Thyroid gland (tissue), 4 donors: Measurements from ENCODE around the gene RAD9A.

Experiments
- CTCF ChIP-seq, 6 experiments: fragments of 200-600 bp in 3 of 6; fragments of 450-650 bp in 3 of 6; sonication (generic) in 3 of 6; IDR thresholded peaks; one replicate each; pipeline ENCODE4 v1.5.1; 2016 to 2019; ENCODE audit warnings: antibody characterized with exemption in 6 of 6, mild to moderate bottlenecking in 2 of 6, inconsistent platforms in 1 of 6, moderate library complexity in 1 of 6
- POLR2A ChIP-seq, 2 donors: fragments of 450-650 bp; IDR thresholded peaks; one replicate each; pipeline ENCODE4 v1.6.1; 2017; ENCODE audit warnings: antibody characterized with exemption in 2 of 2, mild to moderate bottlenecking in 2 of 2, moderate library complexity in 1 of 2

DNA sequence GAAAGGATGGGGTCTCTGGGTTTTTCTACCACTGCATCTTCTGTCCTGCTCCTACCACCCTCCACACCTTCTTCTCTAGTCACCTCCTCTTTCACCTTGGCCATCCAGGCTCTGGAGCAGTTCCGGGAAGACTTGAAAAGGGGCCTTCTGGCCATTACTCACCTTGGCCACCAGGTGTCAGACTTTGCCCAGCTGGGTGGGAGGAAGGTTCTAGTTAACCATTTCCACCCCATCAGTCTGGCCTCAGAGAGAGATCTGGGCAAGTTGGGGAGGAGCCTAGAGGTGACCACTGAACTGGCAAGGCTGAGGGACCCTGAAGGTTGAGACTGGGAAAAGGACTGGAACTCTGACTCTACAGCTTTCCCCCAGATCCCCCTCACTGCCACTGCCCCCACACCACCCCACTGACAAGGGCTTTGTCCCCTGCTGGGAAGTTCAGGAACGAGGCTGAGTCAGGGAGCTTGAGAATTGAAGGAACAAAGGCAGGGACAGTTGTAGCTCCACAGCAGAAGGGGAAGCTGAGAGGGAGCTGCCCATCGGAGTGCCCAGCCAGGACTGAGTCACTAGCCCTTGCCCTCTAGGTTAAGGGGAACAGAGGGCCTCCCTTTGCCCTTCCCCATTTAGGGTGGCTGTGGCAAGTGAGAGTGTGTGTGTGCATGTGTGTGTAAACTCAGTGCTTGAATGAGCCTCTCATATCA, 34.8 kb upstream of the RAD9A start:
- TF ChIP-seq CTCF (IDR thresholded peaks at IDR 0.05) (peak; percentile 81 to 99 (median 90)), POLR2A (IDR thresholded peaks at IDR 0.05) (no peak)
